Retinal pigment epithelial cell (primary cell): ENCODE measurements around the gene C10orf90.
"Not testable (repeated sequence)": the region's sequence is repeated elsewhere in the genome, so short reads cannot be mapped to it uniquely, and the experiment has no call there.

Experiments used
- DNase-seq: peaks from one replicate; pipeline ENCODE4 v3.0.0-alpha.2; 2010; ENCODE audit warnings: low read depth
- H3K4me3 ChIP-seq: 2 replicates; pipeline ENCODE4 v1.5.1; 2011; ENCODE audit warnings: mild to moderate bottlenecking, low read length, control low read depth, moderate library complexity
- CTCF ChIP-seq: conservative IDR thresholded peaks from 2 replicates; pipeline ENCODE4 v1.5.1; 2011; ENCODE audit warnings: low read depth, low read length, control low read depth, inconsistent platforms

Gene C10orf90

GRCh38 chr10:126561294-126561920 lies 109.1 kb downstream of the C10orf90 start:
- H3K4me3 ChIP-seq, result no peak overlapping the region
- TF ChIP-seq CTCF, result no peak
- no peak for DNase-seq

GRCh38 chr10:126558881-126559280 lies 111.6 kb downstream of the C10orf90 start:
- no peak for TF ChIP-seq CTCF
- H3K4me3 ChIP-seq, result no peak overlapping the region
- DNase-seq, result no peak

GRCh38 chr10:126551202-126551601 lies 119.3 kb downstream of the C10orf90 start:
- H3K4me3 ChIP-seq, result no peak overlapping the region
- TF ChIP-seq CTCF, result no peak
- no peak for DNase-seq

- H3K4me3 ChIP-seq, result not testable (repeated sequence)
Measured at GRCh38 chr10:126550586-126550985, 119.9 kb downstream of the C10orf90 start.

GRCh38 chr10:126549344-126549743 lies 121.1 kb downstream of the C10orf90 start:
- no peak overlapping the region for H3K4me3 ChIP-seq
- TF ChIP-seq CTCF, result no peak
- DNase-seq, result no peak

More at GRCh38 chr10:126550586-126550985, 119.9 kb downstream of the C10orf90 start:
- not testable (repeated sequence) for DNase-seq

GRCh38 chr10:126544565-126544964 lies 125.9 kb downstream of the C10orf90 start:
- H3K4me3 ChIP-seq, result no peak overlapping the region
- no peak for TF ChIP-seq CTCF
- no peak for DNase-seq

- no peak for TF ChIP-seq CTCF
- no peak overlapping the region for H3K4me3 ChIP-seq
- DNase-seq, result no peak
Measured at GRCh38 chr10:126538439-126539135, 131.9 kb downstream of the C10orf90 start.
